Peyer's patch (tissue), 4 donors: ENCODE results near the gene NDUFS6.

Experiments used
- POLR2A ChIP-seq, 2 donors: fragments of 450-650 bp; IDR thresholded peaks; one replicate each; pipeline ENCODE4 v1.5.1; 2017; ENCODE audit warnings: antibody characterized with exemption in 2 of 2, mild to moderate bottlenecking in 2 of 2, moderate library complexity in 2 of 2
- TF ChIP-seq, protein P1 (sequence below), 6 experiments: fragments of 450-650 bp in 4 of 6; fragments of 200-600 bp in 2 of 6; sonication (generic) in 1 of 6; IDR thresholded peaks; one replicate each; pipeline ENCODE4 v1.5.1; 2017 to 2019; ENCODE audit warnings: antibody characterized with exemption in 6 of 6, mild to moderate bottlenecking in 3 of 6, moderate library complexity in 1 of 6

DNA sequence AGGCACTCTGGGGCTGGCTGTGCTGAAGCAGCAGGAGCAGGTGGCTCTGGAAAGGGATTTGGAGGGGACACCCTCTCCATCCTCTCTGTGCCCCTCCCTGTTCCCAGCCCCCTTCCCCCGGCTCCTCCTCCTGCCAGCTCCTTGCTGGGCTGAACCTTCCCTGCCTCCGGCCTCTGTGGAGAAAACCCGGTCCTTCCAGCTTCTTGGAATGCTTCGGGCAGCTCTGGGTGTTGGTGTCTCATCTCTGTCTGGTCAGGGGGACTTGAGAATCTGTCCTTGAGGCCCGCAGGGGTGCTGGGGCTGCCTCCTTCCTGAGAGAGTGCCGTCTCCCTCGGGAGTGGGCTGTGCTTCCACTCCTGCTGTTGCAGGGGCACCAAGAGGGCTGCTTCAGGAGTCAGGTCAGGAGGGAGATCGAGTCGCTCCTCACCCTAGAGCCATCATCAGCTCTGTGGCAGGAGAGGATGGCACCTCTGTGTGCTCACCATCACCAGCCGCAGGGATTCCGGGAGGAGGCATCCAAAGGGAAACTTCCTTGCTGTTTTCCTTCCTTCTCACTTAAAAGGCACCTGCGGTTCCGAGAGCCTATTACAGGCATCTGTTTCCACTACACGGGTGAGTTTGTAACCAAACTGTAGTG lies 30.6 kb downstream of the NDUFS6 start:
- TF ChIP-seq POLR2A (IDR thresholded peaks at IDR 0.05): no peak
- TF ChIP-seq, protein P1, sequence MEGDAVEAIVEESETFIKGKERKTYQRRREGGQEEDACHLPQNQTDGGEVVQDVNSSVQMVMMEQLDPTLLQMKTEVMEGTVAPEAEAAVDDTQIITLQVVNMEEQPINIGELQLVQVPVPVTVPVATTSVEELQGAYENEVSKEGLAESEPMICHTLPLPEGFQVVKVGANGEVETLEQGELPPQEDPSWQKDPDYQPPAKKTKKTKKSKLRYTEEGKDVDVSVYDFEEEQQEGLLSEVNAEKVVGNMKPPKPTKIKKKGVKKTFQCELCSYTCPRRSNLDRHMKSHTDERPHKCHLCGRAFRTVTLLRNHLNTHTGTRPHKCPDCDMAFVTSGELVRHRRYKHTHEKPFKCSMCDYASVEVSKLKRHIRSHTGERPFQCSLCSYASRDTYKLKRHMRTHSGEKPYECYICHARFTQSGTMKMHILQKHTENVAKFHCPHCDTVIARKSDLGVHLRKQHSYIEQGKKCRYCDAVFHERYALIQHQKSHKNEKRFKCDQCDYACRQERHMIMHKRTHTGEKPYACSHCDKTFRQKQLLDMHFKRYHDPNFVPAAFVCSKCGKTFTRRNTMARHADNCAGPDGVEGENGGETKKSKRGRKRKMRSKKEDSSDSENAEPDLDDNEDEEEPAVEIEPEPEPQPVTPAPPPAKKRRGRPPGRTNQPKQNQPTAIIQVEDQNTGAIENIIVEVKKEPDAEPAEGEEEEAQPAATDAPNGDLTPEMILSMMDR (IDR thresholded peaks at IDR 0.05): no peak
